ENCODE data around the gene TRMO. TPM values are rescaled to one million over a fixed set of nuclear protein-coding genes. Genes with fewer than 3 reads are reported as not detected.

Gene TRMO
- total RNA-seq, 3 donors from 2014 or later = 14.9 to 15.3 (median 14.9) TPM

GRCh38 chr9:97928986-97929604, 6.8 kb upstream of the TRMO start:
- Histone ChIP-seq H3K36me3 (ENCODE audit: low read depth) (no peaks in the 10 kb centered on the region), H3K9me3 (no peaks in the 10 kb centered on the region), H3K4me1 (ENCODE audit: low read depth) (no peaks in the 10 kb centered on the region), H3K4me3 (no peak overlapping the region)
- TF ChIP-seq, protein P1, sequence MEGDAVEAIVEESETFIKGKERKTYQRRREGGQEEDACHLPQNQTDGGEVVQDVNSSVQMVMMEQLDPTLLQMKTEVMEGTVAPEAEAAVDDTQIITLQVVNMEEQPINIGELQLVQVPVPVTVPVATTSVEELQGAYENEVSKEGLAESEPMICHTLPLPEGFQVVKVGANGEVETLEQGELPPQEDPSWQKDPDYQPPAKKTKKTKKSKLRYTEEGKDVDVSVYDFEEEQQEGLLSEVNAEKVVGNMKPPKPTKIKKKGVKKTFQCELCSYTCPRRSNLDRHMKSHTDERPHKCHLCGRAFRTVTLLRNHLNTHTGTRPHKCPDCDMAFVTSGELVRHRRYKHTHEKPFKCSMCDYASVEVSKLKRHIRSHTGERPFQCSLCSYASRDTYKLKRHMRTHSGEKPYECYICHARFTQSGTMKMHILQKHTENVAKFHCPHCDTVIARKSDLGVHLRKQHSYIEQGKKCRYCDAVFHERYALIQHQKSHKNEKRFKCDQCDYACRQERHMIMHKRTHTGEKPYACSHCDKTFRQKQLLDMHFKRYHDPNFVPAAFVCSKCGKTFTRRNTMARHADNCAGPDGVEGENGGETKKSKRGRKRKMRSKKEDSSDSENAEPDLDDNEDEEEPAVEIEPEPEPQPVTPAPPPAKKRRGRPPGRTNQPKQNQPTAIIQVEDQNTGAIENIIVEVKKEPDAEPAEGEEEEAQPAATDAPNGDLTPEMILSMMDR (IDR thresholded peaks at IDR 0.05) = no peak
- ATAC-seq = no peak
- intact Hi-C loops (cut with DNase I, micrococcal nuclease) = loop anchor here (10.0 kb wide), 2 partner anchors 106 to 336 kb away; no protein-coding TSS in a partner anchor
- no peak for DNase-seq

GRCh38 chr9:97925497-97926334, 3.4 kb upstream of the TRMO start:
- H3K9me3 ChIP-seq = no peaks in the 10 kb centered on the region
- no peak overlapping the region for H3K4me3 ChIP-seq
- ATAC-seq (no peak), DNase-seq (no peak)
- intact Hi-C loops (cut with DNase I, micrococcal nuclease) = loop anchor here (10.0 kb wide), 2 partner anchors 109 to 339 kb away; no protein-coding TSS in a partner anchor
- H3K36me3 ChIP-seq (ENCODE audit: low read depth) = no peaks in the 10 kb centered on the region
- TF ChIP-seq, protein P1 (IDR thresholded peaks at IDR 0.05) = no peak
- H3K4me1 ChIP-seq (ENCODE audit: low read depth) = peaks cover 2% of the 10 kb centered on the region

GRCh38 chr9:97924386-97924785, 2.1 kb upstream of the TRMO start:
- Histone ChIP-seq H3K9me3 (no peaks in the 10 kb centered on the region), H3K36me3 (ENCODE audit: low read depth) (no peaks in the 10 kb centered on the region), H3K4me3 (no peak overlapping the region), H3K4me1 (ENCODE audit: low read depth) (peaks cover 3% of the 10 kb centered on the region)
- intact Hi-C loops (cut with DNase I, micrococcal nuclease) = loop anchor here (10.0 kb wide), 2 partner anchors 110 to 340 kb away; no protein-coding TSS in a partner anchor
- ATAC-seq = no peak
- TF ChIP-seq, protein P1 (IDR thresholded peaks at IDR 0.05) = no peak
- no peak for DNase-seq

DNA sequence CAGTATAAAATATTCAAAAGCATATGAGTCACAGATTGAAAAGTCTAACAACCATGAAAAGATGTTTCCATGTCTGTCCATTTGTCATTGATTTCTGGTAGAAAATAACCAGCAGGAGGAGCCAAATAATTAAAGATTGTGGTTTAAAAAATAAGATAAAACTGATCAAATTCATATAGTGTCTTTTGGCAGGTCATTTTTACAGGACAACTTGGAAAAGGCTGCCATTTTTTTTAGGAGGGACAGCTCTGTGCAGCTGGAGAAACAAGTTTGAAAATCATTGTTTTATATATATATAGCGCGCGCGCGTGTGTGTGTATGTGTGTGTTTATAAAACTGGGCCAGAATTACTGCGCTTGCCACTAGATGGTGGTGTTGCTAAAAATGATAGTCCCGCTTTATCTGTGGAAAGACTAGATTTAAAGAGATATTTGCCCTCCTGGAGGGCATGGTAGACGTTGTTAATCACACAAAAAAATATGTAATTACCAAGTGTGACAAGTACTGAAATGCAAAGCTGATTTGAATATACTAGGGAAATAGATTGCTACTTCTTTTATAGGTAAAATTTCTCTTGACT, 1.3 kb upstream of the TRMO start:
- intact Hi-C loops (cut with DNase I, micrococcal nuclease) = loop anchor here (10.0 kb wide), 2 partner anchors 111 to 341 kb away; no protein-coding TSS in a partner anchor
- no peaks in the 10 kb centered on the region for H3K9me3 ChIP-seq
- ATAC-seq = peak; percentile 60
- no peaks in the 10 kb centered on the region for H3K36me3 ChIP-seq (ENCODE audit: low read depth)
- TF ChIP-seq, protein P1 (IDR thresholded peaks at IDR 0.05) = peak; percentile 43
- H3K4me1 ChIP-seq (ENCODE audit: low read depth) = peaks cover 3% of the 10 kb centered on the region
- DNase-seq = peak; percentile 64 to 96 (median 64)
- H3K4me3 ChIP-seq = no peak overlapping the region

DNA sequence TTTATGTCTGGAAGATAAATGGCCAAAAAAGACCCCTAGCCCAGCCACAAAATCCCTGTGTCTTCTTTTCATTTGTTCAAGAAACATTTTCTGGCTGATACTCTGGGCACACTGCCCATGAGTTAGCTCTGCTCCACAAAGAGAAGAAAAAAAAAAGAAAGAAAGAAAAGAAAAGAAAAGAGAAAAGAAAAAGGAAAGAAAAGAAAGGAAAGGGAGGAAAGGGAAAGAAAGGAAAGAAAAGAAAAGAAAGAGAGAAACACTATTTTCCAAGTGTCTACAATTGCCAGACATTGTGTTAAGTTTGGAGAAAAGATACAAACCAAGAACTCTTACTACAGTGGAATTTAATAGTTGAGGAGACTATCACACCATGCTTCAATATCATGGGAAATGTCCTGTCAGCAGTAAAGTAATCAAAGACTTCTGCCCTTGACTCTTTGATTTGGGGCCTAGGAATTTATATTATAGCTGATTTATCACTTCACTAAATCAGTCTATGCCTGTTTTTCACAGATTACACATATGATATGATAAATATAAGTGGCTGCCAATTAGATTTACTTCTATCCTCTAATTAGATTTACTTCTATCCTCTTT, 3.0 kb downstream of the TRMO start:
- Histone ChIP-seq H3K4me1 (ENCODE audit: low read depth) (peaks cover 3% of the 10 kb centered on the region), H3K9me3 (no peaks in the 10 kb centered on the region), H3K4me3 (no peak overlapping the region), H3K36me3 (ENCODE audit: low read depth) (no peaks in the 10 kb centered on the region)
- ATAC-seq (no peak), DNase-seq (no peak)
- intact Hi-C loops (cut with DNase I, micrococcal nuclease) = no loop called here
- TF ChIP-seq, protein P1 (IDR thresholded peaks at IDR 0.05) = no peak

Data from mucosa of descending colon (tissue), 3 donors.